Neural cell (in vitro differentiated cells): Measurements from ENCODE around the gene PHLDB2. TPM values are rescaled to one million over a fixed set of nuclear protein-coding genes. Genes with fewer than 3 reads are reported as not detected.

Experiments
- H2AFZ ChIP-seq: fragments of 200-600, 300-800 bp; sonication (generic), shearing (Covaris generic); 2 replicates; pipeline ENCODE4 v1.6.0; 2014; ENCODE audit warnings: low read depth, mild to moderate bottlenecking, antibody characterized with exemption, low read length, moderate library complexity
- H3F3A ChIP-seq: fragments of 200-600 bp; shearing (Covaris generic); 2 replicates; pipeline ENCODE4 v1.6.1; 2016; ENCODE audit warnings: mild to moderate bottlenecking, moderate library complexity, mixed read lengths, antibody characterized with exemption, low read length; ENCODE audit not compliant: insufficient read depth, poor library complexity, severe bottlenecking
- H3K27ac ChIP-seq: fragments of 200-600, 300-800 bp; sonication (generic), shearing (Covaris generic); 2 replicates; pipeline ENCODE4 v1.5.1; 2014; ENCODE audit warnings: mild to moderate bottlenecking, low read length, moderate library complexity
- H3K27me3 ChIP-seq: fragments of 300-800, 200-600 bp; sonication (generic), shearing (Covaris generic); 2 replicates; pipeline ENCODE4 v1.6.0; 2014; ENCODE audit warnings: mild to moderate bottlenecking, low read depth, low read length, moderate library complexity; ENCODE audit not compliant: insufficient read depth
- H3K36me3 ChIP-seq: fragments of 300-800, 200-600 bp; sonication (generic), shearing (Covaris generic); 2 replicates; pipeline ENCODE4 v1.5.1; 2014; ENCODE audit warnings: mild to moderate bottlenecking, antibody characterized with exemption, low read length, moderate library complexity; ENCODE audit not compliant: insufficient read depth
- H3K4me2 ChIP-seq: fragments of 300-800, 200-600 bp; sonication (generic), shearing (Covaris generic); 2 replicates; pipeline ENCODE4 v1.6.0; 2014; ENCODE audit warnings: mild to moderate bottlenecking, low read length
- H3K4me3 ChIP-seq: fragments of 300-800, 200-600 bp; sonication (generic), shearing (Covaris generic); 2 replicates; pipeline ENCODE4 v1.5.1; 2014; ENCODE audit warnings: mild to moderate bottlenecking, low read length, moderate library complexity
- H3K79me2 ChIP-seq: fragments of 200-600 bp; shearing (Covaris generic); replicated peaks from 2 replicates; pipeline ENCODE4 v1.6.0; 2014; ENCODE audit warnings: mild to moderate bottlenecking, low read length, moderate library complexity; ENCODE audit not compliant: insufficient read depth
- H3K9ac ChIP-seq: fragments of 300-800, 200-600 bp; sonication (generic), shearing (Covaris generic); 2 replicates; pipeline ENCODE4 v1.6.1; 2016; ENCODE audit warnings: mild to moderate bottlenecking, low read length, mixed read lengths
- H3K9me2 ChIP-seq: fragments of 200-600 bp; shearing (Covaris generic); 2 replicates; pipeline ENCODE4 v1.6.1; 2016; ENCODE audit warnings: mild to moderate bottlenecking, low read length, mixed read lengths; ENCODE audit not compliant: insufficient read depth
- H3K9me3 ChIP-seq: fragments of 200-600, 300-800 bp; sonication (generic), shearing (Covaris generic); 2 replicates; pipeline ENCODE4 v1.6.1; 2016; ENCODE audit warnings: mild to moderate bottlenecking, mixed run types, low read length, moderate library complexity, mixed read lengths
- H4K20me1 ChIP-seq: fragments of 200-600 bp; shearing (Covaris generic); 2 replicates; pipeline ENCODE4 v1.6.1; 2016; ENCODE audit warnings: mild to moderate bottlenecking, mixed run types; ENCODE audit not compliant: insufficient read depth
- EP300 ChIP-seq: fragments of 450-650 bp; conservative IDR thresholded peaks from 2 replicates; pipeline ENCODE4 v1.6.1; 2014; ENCODE audit warnings: antibody characterized with exemption, mild to moderate bottlenecking, moderate library complexity; ENCODE audit not compliant: poor library complexity, severe bottlenecking
- EZH2 ChIP-seq: fragments of 200-600, 300-800 bp; shearing (Covaris generic), sonication (generic); IDR thresholded peaks from 2 replicates; pipeline ENCODE4 v1.6.1; 2014; ENCODE audit warnings: antibody characterized with exemption, low read length, borderline replicate concordance, mild to moderate bottlenecking; ENCODE audit not compliant: insufficient read depth, poor library complexity, severe bottlenecking
- MXI1 ChIP-seq: fragments of 450-650 bp; conservative IDR thresholded peaks from 2 replicates; pipeline ENCODE4 v1.6.1; 2014; ENCODE audit warnings: antibody characterized with exemption, mild to moderate bottlenecking; ENCODE audit not compliant: poor library complexity, severe bottlenecking
- POLR2AphosphoS5 ChIP-seq: IDR thresholded peaks from 2 replicates; pipeline ENCODE4 v1.6.1; 2012
- RAD21 ChIP-seq: fragments of 450-650 bp; conservative IDR thresholded peaks from 2 replicates; pipeline ENCODE4 v1.6.1; 2014; ENCODE audit warnings: antibody characterized with exemption, mild to moderate bottlenecking, moderate library complexity
- REST ChIP-seq: IDR thresholded peaks from 2 replicates; pipeline ENCODE4 v1.6.1; 2012; ENCODE audit warnings: borderline replicate concordance
- SMC3 ChIP-seq: fragments of 450-650 bp; conservative IDR thresholded peaks from 2 replicates; pipeline ENCODE4 v1.6.1; 2014; ENCODE audit warnings: antibody characterized with exemption, mild to moderate bottlenecking, moderate library complexity; ENCODE audit not compliant: poor library complexity
- TAF1 ChIP-seq: IDR thresholded peaks from 2 replicates; pipeline ENCODE4 v1.6.1; 2012; ENCODE audit warnings: low read depth
- polyA plus RNA-seq: library from polyadenylated mRNA; depleted of rRNA; stranded (reverse); fragments of >200 nt; gene quantifications from 2 replicates; pipeline ENCODE4 v1.2.3, GENCODE V29; 2014
- TF ChIP-seq, protein P1 (sequence below): fragments of 450-650 bp; IDR thresholded peaks from 2 replicates; pipeline ENCODE4 v1.5.1; 2014; ENCODE audit warnings: antibody characterized with exemption, mild to moderate bottlenecking, moderate library complexity; ENCODE audit not compliant: poor library complexity, severe bottlenecking

Gene PHLDB2
- polyA plus RNA-seq, 1 donor from 2014 or later = 1.4 TPM

- Histone ChIP-seq H3K27me3 (no peaks in the 10 kb centered on the region), H3K4me2 (no peak overlapping the region), H3K36me3 (no peaks in the 10 kb centered on the region), H3K9me3 (no peaks in the 10 kb centered on the region), H3K9me2 (no peaks in the 10 kb centered on the region), H4K20me1 (no peaks in the 10 kb centered on the region), H3F3A (no peaks in the 10 kb centered on the region), H3K9ac (no peak overlapping the region), H3K79me2 (no peaks in the 10 kb centered on the region), H3K4me3 (no peak overlapping the region), H2AFZ (no peak overlapping the region), H3K27ac (no peak overlapping the region)
- TF ChIP-seq RAD21 = no peak
- TF ChIP-seq SMC3 = no peak
- TF ChIP-seq, protein P1, sequence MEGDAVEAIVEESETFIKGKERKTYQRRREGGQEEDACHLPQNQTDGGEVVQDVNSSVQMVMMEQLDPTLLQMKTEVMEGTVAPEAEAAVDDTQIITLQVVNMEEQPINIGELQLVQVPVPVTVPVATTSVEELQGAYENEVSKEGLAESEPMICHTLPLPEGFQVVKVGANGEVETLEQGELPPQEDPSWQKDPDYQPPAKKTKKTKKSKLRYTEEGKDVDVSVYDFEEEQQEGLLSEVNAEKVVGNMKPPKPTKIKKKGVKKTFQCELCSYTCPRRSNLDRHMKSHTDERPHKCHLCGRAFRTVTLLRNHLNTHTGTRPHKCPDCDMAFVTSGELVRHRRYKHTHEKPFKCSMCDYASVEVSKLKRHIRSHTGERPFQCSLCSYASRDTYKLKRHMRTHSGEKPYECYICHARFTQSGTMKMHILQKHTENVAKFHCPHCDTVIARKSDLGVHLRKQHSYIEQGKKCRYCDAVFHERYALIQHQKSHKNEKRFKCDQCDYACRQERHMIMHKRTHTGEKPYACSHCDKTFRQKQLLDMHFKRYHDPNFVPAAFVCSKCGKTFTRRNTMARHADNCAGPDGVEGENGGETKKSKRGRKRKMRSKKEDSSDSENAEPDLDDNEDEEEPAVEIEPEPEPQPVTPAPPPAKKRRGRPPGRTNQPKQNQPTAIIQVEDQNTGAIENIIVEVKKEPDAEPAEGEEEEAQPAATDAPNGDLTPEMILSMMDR = no peak
- TF ChIP-seq MXI1 = no peak
Measured at GRCh38 chr3:111867889-111868426, 8.9 kb downstream of the PHLDB2 start.

DNA sequence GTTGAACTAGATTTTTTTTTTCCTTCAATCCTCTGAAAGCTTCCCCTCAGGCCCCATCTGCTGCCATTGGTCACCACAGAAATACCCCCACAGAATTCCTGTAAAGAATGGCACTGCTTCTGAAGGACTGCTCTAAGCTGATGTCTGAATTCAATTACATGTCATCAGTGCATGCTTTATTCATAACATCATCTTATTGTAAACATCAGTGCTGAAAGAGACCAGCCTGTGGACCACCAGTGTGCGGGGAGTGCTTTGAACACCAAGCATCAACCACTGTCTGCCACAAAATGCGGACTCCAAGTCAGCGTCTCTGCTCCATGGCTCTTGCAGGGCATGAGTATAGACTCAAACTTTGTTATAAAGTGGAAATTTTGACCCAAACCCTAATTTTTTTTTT lies 11.6 kb downstream of the PHLDB2 start:
- Histone ChIP-seq H3K27ac (no peak overlapping the region), H3K36me3 (no peaks in the 10 kb centered on the region), H3K79me2 (no peaks in the 10 kb centered on the region), H3K9me2 (no peaks in the 10 kb centered on the region), H2AFZ (no peak overlapping the region), H3K9ac (no peak overlapping the region), H3K4me3 (no peak overlapping the region), H3F3A (no peaks in the 10 kb centered on the region), H3K27me3 (no peaks in the 10 kb centered on the region), H3K4me2 (no peak overlapping the region), H4K20me1 (no peaks in the 10 kb centered on the region), H3K9me3 (no peaks in the 10 kb centered on the region)
- TF ChIP-seq TAF1 (no peak), MXI1 (no peak), EP300 (no peak), EZH2 (no peak), RAD21 (no peak), SMC3 (no peak), REST (no peak), POLR2AphosphoS5 (no peak)
- TF ChIP-seq, protein P1 = no peak
